K562 (cell line): ENCODE measurements around the gene XPR1. TPM values are rescaled to one million over a fixed set of nuclear protein-coding genes. Genes with fewer than 3 reads are reported as not detected.

Source experiments
- CSDE1 ChIP-seq, 2 experiments: fragments of 450-650 bp; IDR thresholded peaks; 2 replicates each; pipeline ENCODE4 v1.6.1; 2016; ENCODE audit warnings: mild to moderate bottlenecking in 1 of 2
- ERF ChIP-seq: fragments of 450-650 bp; formaldehyde crosslinking; IDR thresholded peaks from 2 replicates; pipeline ENCODE4 v1.4.0; 2020; ENCODE audit warnings: mild to moderate bottlenecking, mixed read lengths
- KDM4B ChIP-seq, 2 experiments: fragments of 450-650 bp in 1 of 2; sonication (generic) in 1 of 2; IDR thresholded peaks; 2 replicates each; pipeline ENCODE4 v1.6.1; 2016 to 2017; ENCODE audit warnings: borderline replicate concordance in 2 of 2, antibody characterized with exemption in 1 of 2, low read depth in 1 of 2, mild to moderate bottlenecking in 1 of 2
- MEF2D ChIP-seq: conservative IDR thresholded peaks from 2 replicates; pipeline ENCODE4 v1.6.1; 2016; ENCODE audit warnings: low read depth, missing genetic modification characterization, missing compliant biosample characterization
- NR2C2 ChIP-seq, 2 experiments: fragments of 200-800 bp in 1 of 2; sonication (Bioruptor generic) in 1 of 2; sonication (generic) in 1 of 2; formaldehyde crosslinking in 1 of 2; IDR thresholded peaks; 2 replicates each; pipeline versions ENCODE4 v1.6.1 to v1.8.0; 2016 to 2022; ENCODE audit warnings: mild to moderate bottlenecking in 1 of 2, missing compliant biosample characterization in 1 of 2, missing genetic modification characterization in 1 of 2, missing genetic modification reagents in 1 of 2
- NRF1 ChIP-seq, 2 experiments: fragments of 450-650 bp; IDR thresholded peaks in 1 of 2; conservative IDR thresholded peaks in 1 of 2; 2 replicates each; pipeline ENCODE4 v1.6.1; 2014; ENCODE audit warnings: mild to moderate bottlenecking in 2 of 2
- PML ChIP-seq: IDR thresholded peaks from 2 replicates; pipeline ENCODE4 v1.6.1; 2012; ENCODE audit warnings: low read length, inconsistent platforms
- RBFOX2 ChIP-seq: fragments of 200-400 bp; formaldehyde crosslinking; IDR thresholded peaks from 2 replicates; pipeline ENCODE4 v1.6.1; 2017; ENCODE audit warnings: low read depth, mild to moderate bottlenecking, low read length, moderate library complexity
- SIN3A ChIP-seq, 2 experiments: fragments of 150-350 bp in 1 of 2; IDR thresholded peaks; 2 replicates each; pipeline ENCODE4 v1.6.1; 2011 to 2016; ENCODE audit warnings: borderline replicate concordance in 2 of 2, low read depth in 2 of 2, low read length in 2 of 2, mild to moderate bottlenecking in 2 of 2, moderate library complexity in 2 of 2; ENCODE audit not compliant: control insufficient read depth in 1 of 2
- SMAD4 ChIP-seq: fragments of 250-450 bp; sonication (Bioruptor Pico); conservative IDR thresholded peaks from 2 replicates; pipeline ENCODE4 v1.8.0; 2021; ENCODE audit warnings: inconsistent platforms, mild to moderate bottlenecking, moderate library complexity
- SRSF1 ChIP-seq: fragments of 200-400 bp; formaldehyde crosslinking; IDR thresholded peaks from 2 replicates; pipeline ENCODE4 v1.6.1; 2017; ENCODE audit warnings: mild to moderate bottlenecking, low read depth, low read length, moderate library complexity
- TBP ChIP-seq: optimal IDR thresholded peaks from 2 replicates; pipeline ENCODE3; 2011; ENCODE audit warnings: low read depth, low read length, improper control_type of control experiment
- XRCC5 ChIP-seq: fragments of 200-400 bp; formaldehyde crosslinking; IDR thresholded peaks from 2 replicates; pipeline ENCODE4 v1.6.1; 2017; ENCODE audit warnings: low read depth, mild to moderate bottlenecking, low read length
- ZNF165 ChIP-seq: fragments of 250-450 bp; sonication (Bioruptor Pico); IDR thresholded peaks from 2 replicates; pipeline ENCODE4 v1.4.0; 2020; ENCODE audit warnings: borderline replicate concordance
- ZNF239 ChIP-seq: fragments of 250-450 bp; sonication (Bioruptor Pico); IDR thresholded peaks from 2 replicates; pipeline ENCODE4 v1.4.0; 2020; ENCODE audit warnings: mild to moderate bottlenecking
- ZNF77 ChIP-seq: fragments of 250-450 bp; sonication (Bioruptor Pico); IDR thresholded peaks from 2 replicates; pipeline ENCODE4 v1.5.0; 2020
- polyA plus RNA-seq, 8 experiments: library from polyadenylated mRNA; depleted of rRNA in 4 of 8; stranded (reverse) in 5 of 8; unstranded in 3 of 8; fragments of >200 nt; fragmentation: Nextera tagmentation in 2 of 8; fragmentation: Illumina TruSeq in 1 of 8; extraction: Ambion mirVana in 2 of 8; extraction: Trizol in 1 of 8; gene quantifications; 2 replicates each; pipeline versions ENCODE4 v1.2.1 to v1.2.3, GENCODE V29; 2011 to 2014; ENCODE audit warnings: inconsistent platforms in 1 of 8, missing spikeins in 1 of 8
- total RNA-seq, 7 experiments: library from RNA; depleted of rRNA in 6 of 7; stranded (reverse); fragments of >200 nt in 6 of 7; fragmentation: Illumina TruSeq in 2 of 7; extraction: Trizol in 2 of 7; gene quantifications; 2 replicates each; pipeline versions ENCODE4 v1.2.1 to v1.2.3, GENCODE V29; 2011 to 2021; ENCODE audit warnings: low replicate concordance in 1 of 7
- TF ChIP-seq, protein P1 (sequence below): fragments of 450-650 bp; conservative IDR thresholded peaks from 2 replicates; pipeline ENCODE4 v1.6.1; 2016; ENCODE audit warnings: missing genetic modification characterization, low read depth, mild to moderate bottlenecking, missing compliant biosample characterization, moderate library complexity
- TF ChIP-seq, protein P2 (sequence below), 2 experiments: fragments of 450-650 bp in 1 of 2; IDR thresholded peaks; 2 replicates each; pipeline ENCODE4 v1.6.1; 2011 to 2017; ENCODE audit warnings: low read depth in 2 of 2, antibody characterized with exemption in 1 of 2, borderline replicate concordance in 1 of 2, low read length in 1 of 2, mild to moderate bottlenecking in 1 of 2, mixed read lengths in 1 of 2; ENCODE audit not compliant: control insufficient read depth in 1 of 2
- TF ChIP-seq, protein P3 (sequence below): fragments of 250-450 bp; sonication (Bioruptor Pico); IDR thresholded peaks from 2 replicates; pipeline ENCODE4 v1.8.0; 2021; ENCODE audit warnings: borderline replicate concordance, mild to moderate bottlenecking, moderate library complexity; ENCODE audit not compliant: poor library complexity, severe bottlenecking
- TF ChIP-seq, protein P4 (sequence below): IDR thresholded peaks from 2 replicates; pipeline ENCODE4 v1.6.1; 2016; ENCODE audit warnings: missing genetic modification characterization, missing compliant biosample characterization

Gene XPR1
- total and polyA plus RNA-seq, 9 of the 15 experiments (the other 6 are each of a cell fraction or from before 2014, with no cell fraction given) = 3.0 to 66.2 (median 38.6) TPM

DNA sequence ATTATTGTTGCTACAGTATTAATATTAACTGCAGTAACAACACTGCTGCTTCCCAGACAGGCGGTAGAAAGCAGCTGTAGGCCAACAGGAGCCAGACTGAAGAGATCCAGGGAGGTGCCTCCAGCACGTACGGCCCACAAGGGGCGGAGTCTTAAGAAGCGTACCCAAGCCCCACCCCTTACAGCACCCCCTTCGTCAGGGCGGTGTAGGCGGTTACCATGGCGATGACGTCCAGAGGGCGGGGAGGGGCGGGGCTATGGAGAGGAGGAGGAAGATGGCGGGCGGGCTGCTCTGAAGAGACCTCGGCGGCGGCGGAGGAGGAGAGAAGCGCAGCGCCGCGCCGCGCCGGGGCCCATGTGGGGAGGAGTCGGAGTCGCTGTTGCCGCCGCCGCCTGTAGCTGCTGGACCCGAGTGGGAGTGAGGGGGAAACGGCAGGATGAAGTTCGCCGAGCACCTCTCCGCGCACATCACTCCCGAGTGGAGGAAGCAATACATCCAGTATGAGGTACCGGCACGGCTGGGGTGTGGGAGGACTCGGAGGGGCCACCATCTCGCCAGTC lies at the start of gene XPR1 (continued):
- no peak for TF ChIP-seq KDM4B (IDR thresholded peaks at IDR 0.05; ENCODE audit: borderline replicate concordance in 2 of 2, low read depth in 1 of 2)
- TF ChIP-seq SMAD4 (CRISPR knock-in tag) = 0 out of 2 replicates have a peak, but pooled peaks have one; percentile 81
- TF ChIP-seq XRCC5 = peak; percentile 20; the same call in 1 of the 2 replicates
- TF ChIP-seq, protein P1, sequence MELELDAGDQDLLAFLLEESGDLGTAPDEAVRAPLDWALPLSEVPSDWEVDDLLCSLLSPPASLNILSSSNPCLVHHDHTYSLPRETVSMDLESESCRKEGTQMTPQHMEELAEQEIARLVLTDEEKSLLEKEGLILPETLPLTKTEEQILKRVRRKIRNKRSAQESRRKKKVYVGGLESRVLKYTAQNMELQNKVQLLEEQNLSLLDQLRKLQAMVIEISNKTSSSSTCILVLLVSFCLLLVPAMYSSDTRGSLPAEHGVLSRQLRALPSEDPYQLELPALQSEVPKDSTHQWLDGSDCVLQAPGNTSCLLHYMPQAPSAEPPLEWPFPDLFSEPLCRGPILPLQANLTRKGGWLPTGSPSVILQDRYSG (tag) = no peak
- TF ChIP-seq ERF (CRISPR knock-in tag) = 0 out of 2 replicates have a peak, but pooled peaks have one; percentile 60
- peak; percentile 69 for TF ChIP-seq PML
- peak; percentile 89 for TF ChIP-seq RBFOX2
- TF ChIP-seq NR2C2 (CRISPR knock-in tag; IDR thresholded peaks at IDR 0.05) = no peak
- 0 out of 2 replicates have a peak, but pooled peaks have one; percentile 42 for TF ChIP-seq NR2C2 (tag; IDR thresholded peaks at IDR 0.05)
- 0 out of 2 replicates have a peak, but pooled peaks have one; percentile 37 for TF ChIP-seq SRSF1
- TF ChIP-seq, protein P2, sequence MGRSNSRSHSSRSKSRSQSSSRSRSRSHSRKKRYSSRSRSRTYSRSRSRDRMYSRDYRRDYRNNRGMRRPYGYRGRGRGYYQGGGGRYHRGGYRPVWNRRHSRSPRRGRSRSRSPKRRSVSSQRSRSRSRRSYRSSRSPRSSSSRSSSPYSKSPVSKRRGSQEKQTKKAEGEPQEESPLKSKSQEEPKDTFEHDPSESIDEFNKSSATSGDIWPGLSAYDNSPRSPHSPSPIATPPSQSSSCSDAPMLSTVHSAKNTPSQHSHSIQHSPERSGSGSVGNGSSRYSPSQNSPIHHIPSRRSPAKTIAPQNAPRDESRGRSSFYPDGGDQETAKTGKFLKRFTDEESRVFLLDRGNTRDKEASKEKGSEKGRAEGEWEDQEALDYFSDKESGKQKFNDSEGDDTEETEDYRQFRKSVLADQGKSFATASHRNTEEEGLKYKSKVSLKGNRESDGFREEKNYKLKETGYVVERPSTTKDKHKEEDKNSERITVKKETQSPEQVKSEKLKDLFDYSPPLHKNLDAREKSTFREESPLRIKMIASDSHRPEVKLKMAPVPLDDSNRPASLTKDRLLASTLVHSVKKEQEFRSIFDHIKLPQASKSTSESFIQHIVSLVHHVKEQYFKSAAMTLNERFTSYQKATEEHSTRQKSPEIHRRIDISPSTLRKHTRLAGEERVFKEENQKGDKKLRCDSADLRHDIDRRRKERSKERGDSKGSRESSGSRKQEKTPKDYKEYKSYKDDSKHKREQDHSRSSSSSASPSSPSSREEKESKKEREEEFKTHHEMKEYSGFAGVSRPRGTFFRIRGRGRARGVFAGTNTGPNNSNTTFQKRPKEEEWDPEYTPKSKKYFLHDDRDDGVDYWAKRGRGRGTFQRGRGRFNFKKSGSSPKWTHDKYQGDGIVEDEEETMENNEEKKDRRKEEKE (IDR thresholded peaks at IDR 0.05; ENCODE audit: borderline replicate concordance in 1 of 2, control insufficient read depth in 1 of 2, low read depth in 2 of 2, low read length in 1 of 2) = no peak
- no peak for TF ChIP-seq ZNF239 (CRISPR knock-in tag)
- peak in 1 of 2 experiments; percentile 68; a peak in 2 of 4 replicates for TF ChIP-seq CSDE1 (IDR thresholded peaks at IDR 0.05)
- TF ChIP-seq, protein P3, sequence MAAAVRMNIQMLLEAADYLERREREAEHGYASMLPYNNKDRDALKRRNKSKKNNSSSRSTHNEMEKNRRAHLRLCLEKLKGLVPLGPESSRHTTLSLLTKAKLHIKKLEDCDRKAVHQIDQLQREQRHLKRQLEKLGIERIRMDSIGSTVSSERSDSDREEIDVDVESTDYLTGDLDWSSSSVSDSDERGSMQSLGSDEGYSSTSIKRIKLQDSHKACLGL (CRISPR knock-in tag) = no peak
- TF ChIP-seq, protein P4, sequence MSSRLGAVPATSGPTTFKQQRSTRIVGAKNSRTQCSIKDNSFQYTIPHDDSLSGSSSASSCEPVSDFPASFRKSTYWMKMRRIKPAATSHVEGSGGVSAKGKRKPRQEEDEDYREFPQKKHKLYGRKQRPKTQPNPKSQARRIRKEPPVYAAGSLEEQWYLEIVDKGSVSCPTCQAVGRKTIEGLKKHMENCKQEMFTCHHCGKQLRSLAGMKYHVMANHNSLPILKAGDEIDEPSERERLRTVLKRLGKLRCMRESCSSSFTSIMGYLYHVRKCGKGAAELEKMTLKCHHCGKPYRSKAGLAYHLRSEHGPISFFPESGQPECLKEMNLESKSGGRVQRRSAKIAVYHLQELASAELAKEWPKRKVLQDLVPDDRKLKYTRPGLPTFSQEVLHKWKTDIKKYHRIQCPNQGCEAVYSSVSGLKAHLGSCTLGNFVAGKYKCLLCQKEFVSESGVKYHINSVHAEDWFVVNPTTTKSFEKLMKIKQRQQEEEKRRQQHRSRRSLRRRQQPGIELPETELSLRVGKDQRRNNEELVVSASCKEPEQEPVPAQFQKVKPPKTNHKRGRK = no peak
- TF ChIP-seq ZNF165 (CRISPR knock-in tag) = no peak
- peak in 1 of 2 experiments; percentile 89; a peak in 2 of 4 replicates for TF ChIP-seq SIN3A (IDR thresholded peaks at IDR 0.05; ENCODE audit: borderline replicate concordance in 2 of 2, control insufficient read depth in 1 of 2, low read depth in 2 of 2, low read length in 2 of 2)
- no peak for TF ChIP-seq MEF2D
- TF ChIP-seq ZNF77 (CRISPR knock-in tag) = 0 out of 2 replicates have a peak, but pooled peaks have one; percentile 28
- TF ChIP-seq NRF1 (conservative IDR thresholded peaks at IDR 0.05 in 1 of 2, IDR thresholded peaks at IDR 0.05 in 1 of 2) = peak; percentile 63 to 68
- peak; percentile 78 for TF ChIP-seq TBP
